Thyroid gland (tissue), 4 donors: ENCODE measurements around the gene MAGI2.

Experiments used
- CTCF ChIP-seq, 6 experiments: fragments of 200-600 bp in 3 of 6; fragments of 450-650 bp in 3 of 6; sonication (generic) in 3 of 6; IDR thresholded peaks; one replicate each; pipeline ENCODE4 v1.5.1; 2016 to 2019; ENCODE audit warnings: antibody characterized with exemption in 6 of 6, mild to moderate bottlenecking in 2 of 6, inconsistent platforms in 1 of 6, moderate library complexity in 1 of 6
- POLR2A ChIP-seq, 2 donors: fragments of 450-650 bp; IDR thresholded peaks; one replicate each; pipeline ENCODE4 v1.6.1; 2017; ENCODE audit warnings: antibody characterized with exemption in 2 of 2, mild to moderate bottlenecking in 2 of 2, moderate library complexity in 1 of 2

- TF ChIP-seq CTCF (IDR thresholded peaks at IDR 0.05), result no peak
- no peak for TF ChIP-seq POLR2A (IDR thresholded peaks at IDR 0.05)
Measured at GRCh38 chr7:77971726-77972125, 1481.7 kb downstream of the MAGI2 start.
